ENCODE measurements around the gene VPS41. TPM values are rescaled to one million over a fixed set of nuclear protein-coding genes. Genes with fewer than 3 reads are reported as not detected.

The VPS41 gene
- total RNA-seq, 1 donor from 2014 or later = 108 TPM

- DNase-seq = no peak
- Mint-ChIP-seq H3K4me1 (ENCODE audit: low read depth, unreplicated experiment) (peaks cover 1% of the 10 kb centered on the region), H3K9me3 (ENCODE audit: unreplicated experiment) (no peaks in the 10 kb centered on the region), H3K27ac (ENCODE audit: unreplicated experiment) (no peak overlapping the region), H3K36me3 (ENCODE audit: unreplicated experiment) (peaks cover 4% of the 10 kb centered on the region), H3K4me3 (ENCODE audit: unreplicated experiment) (no peak overlapping the region), H3K27me3 (ENCODE audit: unreplicated experiment) (peaks cover 4% of the 10 kb centered on the region)
- no peak for TF ChIP-seq CTCF (IDR thresholded peaks at IDR 0.05; ENCODE audit: partially characterized antibody, unreplicated experiment)
Measured at GRCh38 chr7:38702002-38702535, 206.9 kb downstream of the VPS41 start.

- H3K4me3 Mint-ChIP-seq (ENCODE audit: unreplicated experiment) = no peak overlapping the region
- peaks cover 1% of the 10 kb centered on the region for H3K4me1 Mint-ChIP-seq (ENCODE audit: low read depth, unreplicated experiment)
- H3K36me3 Mint-ChIP-seq (ENCODE audit: unreplicated experiment) = no peaks in the 10 kb centered on the region
- peaks cover 4% of the 10 kb centered on the region for H3K27me3 Mint-ChIP-seq (ENCODE audit: unreplicated experiment)
- DNase-seq = no peak
- H3K27ac Mint-ChIP-seq (ENCODE audit: unreplicated experiment) = no peak overlapping the region
- TF ChIP-seq CTCF (IDR thresholded peaks at IDR 0.05; ENCODE audit: partially characterized antibody, unreplicated experiment) = no peak
- no peaks in the 10 kb centered on the region for H3K9me3 Mint-ChIP-seq (ENCODE audit: unreplicated experiment)
Measured at GRCh38 chr7:38700116-38700515, 208.9 kb downstream of the VPS41 start.

- Mint-ChIP-seq H3K9me3 (ENCODE audit: unreplicated experiment) (no peaks in the 10 kb centered on the region), H3K4me3 (ENCODE audit: unreplicated experiment) (no peak overlapping the region), H3K36me3 (ENCODE audit: unreplicated experiment) (no peaks in the 10 kb centered on the region), H3K27me3 (ENCODE audit: unreplicated experiment) (peaks cover 4% of the 10 kb centered on the region), H3K4me1 (ENCODE audit: low read depth, unreplicated experiment) (peaks cover 1% of the 10 kb centered on the region), H3K27ac (ENCODE audit: unreplicated experiment) (no peak overlapping the region)
- DNase-seq = no peak
- no peak for TF ChIP-seq CTCF (IDR thresholded peaks at IDR 0.05; ENCODE audit: partially characterized antibody, unreplicated experiment)
Measured at GRCh38 chr7:38699471-38699870, 209.5 kb downstream of the VPS41 start.

DNA sequence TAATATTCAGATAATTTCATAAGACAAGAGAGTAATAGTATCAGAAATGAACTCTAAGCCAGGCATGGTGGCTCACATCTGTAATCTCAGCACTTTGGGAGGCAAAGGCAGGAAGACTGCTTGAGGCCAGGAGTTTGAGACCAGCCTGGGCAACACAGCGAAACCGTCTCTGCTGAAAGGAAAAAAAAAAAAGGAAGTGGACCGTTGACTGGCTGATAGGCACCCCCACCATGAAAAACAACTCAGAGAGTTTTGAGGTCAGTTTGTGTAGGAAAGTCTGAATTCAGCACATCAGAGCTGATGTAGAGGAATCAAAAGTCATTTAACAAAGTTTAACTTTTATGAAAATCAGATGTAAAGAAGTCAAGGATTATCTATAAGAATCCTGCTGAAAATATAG, 214.7 kb downstream of the VPS41 start:
- no peaks in the 10 kb centered on the region for H3K4me1 Mint-ChIP-seq (ENCODE audit: low read depth, unreplicated experiment)
- no peak for DNase-seq
- no peak overlapping the region for H3K27ac Mint-ChIP-seq (ENCODE audit: unreplicated experiment)
- no peaks in the 10 kb centered on the region for H3K9me3 Mint-ChIP-seq (ENCODE audit: unreplicated experiment)
- no peaks in the 10 kb centered on the region for H3K36me3 Mint-ChIP-seq (ENCODE audit: unreplicated experiment)
- no peaks in the 10 kb centered on the region for H3K27me3 Mint-ChIP-seq (ENCODE audit: unreplicated experiment)
- TF ChIP-seq CTCF (IDR thresholded peaks at IDR 0.05; ENCODE audit: partially characterized antibody, unreplicated experiment) = no peak
- no peak overlapping the region for H3K4me3 Mint-ChIP-seq (ENCODE audit: unreplicated experiment)

DNA sequence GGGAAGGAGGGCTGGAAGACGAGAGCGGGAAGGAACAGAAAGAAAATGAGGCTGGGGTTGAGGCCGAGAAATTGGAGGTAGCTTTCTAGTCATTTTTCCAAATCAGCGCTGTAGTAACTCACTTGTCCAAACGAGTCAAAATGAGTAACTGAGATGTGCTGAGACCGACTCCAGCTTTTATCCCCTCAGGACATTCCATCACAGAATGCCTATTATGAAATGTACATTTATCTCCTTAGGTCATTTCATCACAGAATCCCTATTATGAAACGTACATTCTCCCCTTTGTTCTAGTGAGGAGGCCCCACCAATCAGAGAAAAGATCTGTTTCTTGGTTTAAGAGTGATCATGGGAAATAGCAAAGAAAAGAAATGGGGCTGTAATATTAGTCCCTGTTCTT, 222.1 kb downstream of the VPS41 start:
- Mint-ChIP-seq H3K4me3 (ENCODE audit: unreplicated experiment) (no peak overlapping the region), H3K9me3 (ENCODE audit: unreplicated experiment) (no peaks in the 10 kb centered on the region), H3K27ac (ENCODE audit: unreplicated experiment) (no peak overlapping the region), H3K36me3 (ENCODE audit: unreplicated experiment) (peaks cover 10% of the 10 kb centered on the region), H3K27me3 (ENCODE audit: unreplicated experiment) (no peaks in the 10 kb centered on the region), H3K4me1 (ENCODE audit: low read depth, unreplicated experiment) (peaks cover under 1% of the 10 kb centered on the region)
- TF ChIP-seq CTCF (IDR thresholded peaks at IDR 0.05; ENCODE audit: partially characterized antibody, unreplicated experiment) = no peak
- no peak for DNase-seq
